HG02938 (cell line): ENCODE measurements around the gene CAST.

Source experiments
- ATAC-seq: cut with Tn5 transposase; IDR thresholded peaks from one replicate; pipeline ENCODE4 v1.9.1; 2021; ENCODE audit warnings: mild to moderate bottlenecking, moderate library complexity; ENCODE audit not compliant: unreplicated experiment

CAST gene

DNA sequence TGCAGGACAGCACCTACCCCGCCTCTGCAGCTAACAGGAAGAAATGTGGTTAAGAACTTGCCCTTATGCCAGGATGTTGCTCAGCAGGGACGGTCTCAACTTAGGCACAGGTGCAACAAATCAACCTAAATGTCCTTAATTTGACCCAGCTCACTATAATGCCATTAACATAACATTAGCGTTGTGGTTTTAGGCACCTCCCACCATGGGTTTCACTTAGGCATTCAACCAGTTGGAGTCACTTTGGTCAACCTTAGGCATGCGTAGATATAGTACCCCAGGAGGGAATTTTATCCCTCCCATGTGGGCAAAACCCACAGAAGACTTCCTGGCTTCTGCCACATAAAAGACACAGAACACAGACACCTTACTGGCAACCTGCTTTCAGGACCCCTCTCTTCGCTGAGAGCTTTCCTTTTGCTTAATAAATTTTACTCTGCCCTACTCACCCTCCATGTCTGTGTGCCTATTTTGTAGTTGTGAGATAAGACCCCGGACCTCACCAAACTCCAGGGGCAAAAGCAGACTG, 154.3 kb downstream of the CAST start:
- ATAC-seq = peak; percentile 71

- peak; percentile 46 for ATAC-seq
Observed at GRCh38 chr5:96816991-96817390, 154.8 kb downstream of the CAST start.

DNA sequence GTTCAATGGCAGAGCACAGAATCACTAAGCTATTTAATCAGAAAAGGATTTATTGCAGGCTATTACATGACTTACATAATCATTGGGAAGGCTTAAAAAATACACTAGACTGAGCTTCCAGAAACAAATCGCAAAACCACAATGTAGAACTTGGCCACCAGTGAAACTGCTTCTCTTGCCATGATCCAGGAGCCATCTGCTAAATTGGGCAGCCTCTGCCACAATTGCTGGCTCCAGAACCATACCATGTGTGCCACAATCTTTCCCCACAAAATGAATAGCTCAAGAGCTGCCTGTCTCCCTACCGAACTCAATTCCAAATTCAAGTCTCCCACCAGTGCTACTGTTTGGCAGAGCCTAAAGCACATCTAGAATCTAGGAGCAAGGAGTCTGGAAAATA, 155.3 kb downstream of the CAST start:
- ATAC-seq = no peak

- ATAC-seq = no peak
Observed at GRCh38 chr5:96818125-96818788, 156.1 kb downstream of the CAST start.

GRCh38 chr5:96819806-96820205, 157.6 kb downstream of the CAST start:
- no peak for ATAC-seq

GRCh38 chr5:96821260-96821916, 159.2 kb downstream of the CAST start:
- no peak for ATAC-seq

DNA sequence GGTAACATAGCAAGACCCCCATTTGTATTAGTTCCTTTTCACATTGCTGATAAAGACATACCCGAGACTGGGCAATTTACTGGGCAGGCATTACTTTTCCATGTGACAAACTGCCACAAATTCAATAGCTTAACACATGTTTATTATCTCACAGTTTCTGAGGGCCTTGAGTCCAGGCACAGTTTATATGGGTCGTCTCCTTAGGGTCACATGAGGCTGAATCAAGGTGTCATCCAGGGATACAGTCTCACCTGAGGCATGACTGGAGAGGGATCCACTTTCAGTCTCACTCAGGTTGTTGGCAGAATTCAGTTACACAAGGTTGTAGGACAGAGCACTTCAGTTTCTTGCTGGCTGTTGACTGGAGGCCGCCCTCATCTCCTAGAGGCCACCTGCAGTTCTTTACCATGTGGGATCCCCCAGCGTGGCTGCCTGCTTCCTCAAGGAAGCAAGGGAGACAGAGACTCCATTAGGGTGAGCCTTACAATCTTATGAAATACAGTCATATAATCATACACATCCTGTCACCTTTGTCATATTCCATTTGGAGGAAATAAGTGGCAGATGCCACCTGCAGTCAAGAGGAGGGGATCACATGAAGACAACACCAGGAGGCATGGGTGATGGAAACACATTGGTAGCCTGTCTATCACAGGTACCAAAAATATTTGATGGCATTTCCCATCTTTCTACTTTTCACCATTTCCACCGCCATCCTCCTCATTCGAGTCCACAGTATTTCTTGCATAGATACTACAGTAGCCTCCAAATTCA, 160.7 kb downstream of the CAST start:
- ATAC-seq = no peak

- peak; percentile 97 for ATAC-seq
Observed at GRCh38 chr5:96823900-96824380, 161.8 kb downstream of the CAST start.
